ENCODE results near the gene LEMD2.

The LEMD2 gene

DNA sequence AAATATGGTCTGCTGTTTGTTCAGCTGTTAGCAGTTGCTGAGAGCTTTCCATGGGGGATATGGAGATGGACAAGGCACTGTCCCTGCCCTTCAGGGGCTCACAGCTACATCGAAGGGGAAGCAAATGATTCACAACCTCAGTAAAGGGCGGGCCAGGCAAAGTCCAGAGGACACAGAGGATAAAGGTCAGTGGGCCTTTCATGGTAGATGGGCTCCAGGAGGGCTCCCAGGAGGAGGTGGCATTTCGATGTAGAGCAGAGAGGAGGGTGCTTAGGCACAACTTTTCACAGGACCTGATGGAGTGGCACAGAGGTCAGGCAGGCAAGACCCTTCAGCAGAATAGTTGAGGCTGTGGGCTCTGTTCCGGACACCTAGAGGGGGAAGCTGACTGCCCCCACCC is 30.1 kb upstream of the LEMD2 start:
- no peak for DNase-seq (ENCODE audit: low spot score)

DNA sequence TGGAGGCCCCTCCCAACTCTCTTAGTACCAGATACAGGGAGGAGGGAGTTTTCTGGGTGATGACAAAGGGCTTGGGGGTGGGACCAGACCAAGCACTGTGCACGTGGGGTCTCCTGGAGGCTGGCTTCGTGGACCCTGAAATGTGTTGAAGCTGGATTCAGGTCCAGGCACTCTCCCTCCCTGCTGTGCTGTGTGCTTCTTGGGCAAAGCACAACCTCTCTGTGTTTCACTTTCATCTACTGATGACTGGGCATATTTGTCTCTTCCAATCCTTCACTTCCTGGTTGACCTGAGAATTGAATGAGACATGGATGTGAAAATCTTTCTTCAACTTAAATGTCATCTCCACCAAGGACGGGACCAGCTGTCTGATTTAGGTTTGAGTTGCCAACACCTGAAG is 29.4 kb upstream of the LEMD2 start:
- DNase-seq (ENCODE audit: low spot score) = no peak

DNA sequence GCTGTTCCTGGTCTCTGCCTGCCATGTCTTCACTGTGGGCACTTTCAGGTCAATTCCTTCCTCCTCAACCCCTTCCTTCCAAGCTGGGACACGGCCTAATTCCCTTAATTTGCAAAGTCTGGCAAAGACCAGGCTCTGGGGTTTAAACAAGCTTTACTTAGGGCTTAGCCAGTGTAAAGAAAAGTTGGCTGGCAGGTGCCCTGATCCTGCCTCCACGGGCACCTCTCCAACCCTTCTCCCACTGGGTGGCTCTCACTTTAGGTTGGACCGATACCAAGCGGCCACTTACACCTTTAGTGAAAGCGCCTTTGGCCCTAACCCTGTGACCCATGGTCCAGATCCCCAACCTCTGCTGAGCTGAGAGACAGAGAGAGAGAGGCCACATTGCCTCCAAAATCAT is 28.6 kb upstream of the LEMD2 start:
- DNase-seq (ENCODE audit: low spot score) = no peak

DNA sequence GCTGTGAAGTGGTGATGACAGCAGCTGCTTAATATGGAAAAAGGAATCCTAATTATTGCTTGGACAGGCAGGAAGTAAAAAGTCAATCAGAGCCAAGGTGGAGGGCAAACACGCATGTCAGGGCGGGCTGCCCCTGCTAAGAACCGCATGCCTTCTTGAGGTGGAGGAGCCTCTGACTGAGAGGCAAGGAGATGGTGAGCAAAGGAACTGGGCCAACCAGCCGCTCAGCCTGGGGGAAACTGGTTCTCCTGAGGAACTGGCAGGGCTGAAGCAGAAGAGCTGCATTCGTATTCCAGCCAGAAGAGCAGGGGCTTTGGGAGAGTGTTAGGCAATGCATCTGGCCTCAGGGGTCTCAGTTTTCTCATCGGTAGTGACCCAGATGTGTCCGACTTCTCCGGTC is 28.0 kb upstream of the LEMD2 start:
- DNase-seq (ENCODE audit: low spot score) = no peak

DNA sequence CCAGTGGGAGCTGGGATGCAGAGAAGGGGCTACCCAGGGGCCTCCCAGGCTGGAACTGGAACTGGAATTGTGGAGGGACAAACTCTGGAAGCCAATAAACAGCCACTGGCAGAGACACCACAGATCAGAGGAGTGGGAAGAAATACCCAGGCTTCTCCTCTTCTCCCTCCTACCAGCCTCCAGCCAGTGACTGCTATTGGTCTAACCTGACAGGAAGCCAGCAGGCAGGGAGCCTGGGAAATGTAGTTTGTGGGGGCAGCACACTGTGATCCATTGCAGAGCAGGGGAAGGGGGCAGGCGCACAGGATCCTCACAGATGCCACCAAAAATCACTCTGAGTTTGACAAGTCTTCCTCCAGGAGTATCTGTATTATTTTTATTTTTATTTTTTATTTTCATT is 26.9 kb upstream of the LEMD2 start:
- peak; percentile 82 for DNase-seq (ENCODE audit: low spot score)

DNA sequence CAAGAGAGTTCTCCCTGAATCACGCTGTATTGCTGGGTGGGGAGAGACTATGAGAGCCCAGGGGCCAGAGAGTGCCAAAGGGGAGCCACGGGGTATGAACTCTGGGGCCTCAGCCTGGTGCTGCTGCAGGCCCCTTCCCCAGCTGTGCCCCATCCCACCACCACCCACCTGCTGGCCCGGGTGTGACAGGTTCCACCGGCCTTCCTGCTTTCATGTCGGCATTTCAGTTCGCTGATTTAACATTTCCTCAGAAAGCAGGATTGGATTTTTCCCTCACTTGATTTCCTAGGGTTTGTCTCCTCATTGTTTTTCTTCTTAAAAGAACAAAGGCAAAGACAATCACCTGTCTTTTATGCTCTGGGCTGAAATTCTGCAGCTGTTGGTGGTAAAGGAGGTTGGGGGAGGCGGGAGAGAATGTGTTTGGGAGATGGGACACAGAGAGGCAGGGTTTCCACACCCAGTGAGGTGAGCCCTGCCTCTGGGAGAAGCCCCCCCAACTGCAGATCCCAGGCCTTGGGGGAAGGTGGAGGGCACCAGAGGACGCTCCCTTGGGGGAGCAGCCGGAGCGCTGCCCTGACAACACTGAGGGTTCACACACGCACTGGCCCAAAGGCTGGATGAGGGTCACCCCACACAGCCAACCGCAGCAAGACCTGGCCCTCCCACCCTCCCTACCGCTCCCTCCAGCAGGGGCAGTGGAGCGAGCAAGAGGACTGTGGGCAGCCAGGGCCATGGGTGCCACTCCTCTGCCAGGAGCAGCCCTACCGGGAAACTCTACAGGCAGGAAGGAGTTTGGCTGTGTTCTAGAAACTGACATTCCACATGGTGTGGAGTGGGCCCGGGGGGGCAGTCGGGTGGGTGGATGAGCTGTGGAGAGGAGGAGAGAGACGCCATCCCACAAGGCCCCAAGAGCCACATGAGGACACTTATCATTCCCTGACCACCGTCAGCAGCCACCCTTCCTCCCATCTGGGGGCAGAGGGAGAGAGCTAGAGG is 25.4 kb upstream of the LEMD2 start:
- DNase-seq (ENCODE audit: low spot score) = no peak

DNA sequence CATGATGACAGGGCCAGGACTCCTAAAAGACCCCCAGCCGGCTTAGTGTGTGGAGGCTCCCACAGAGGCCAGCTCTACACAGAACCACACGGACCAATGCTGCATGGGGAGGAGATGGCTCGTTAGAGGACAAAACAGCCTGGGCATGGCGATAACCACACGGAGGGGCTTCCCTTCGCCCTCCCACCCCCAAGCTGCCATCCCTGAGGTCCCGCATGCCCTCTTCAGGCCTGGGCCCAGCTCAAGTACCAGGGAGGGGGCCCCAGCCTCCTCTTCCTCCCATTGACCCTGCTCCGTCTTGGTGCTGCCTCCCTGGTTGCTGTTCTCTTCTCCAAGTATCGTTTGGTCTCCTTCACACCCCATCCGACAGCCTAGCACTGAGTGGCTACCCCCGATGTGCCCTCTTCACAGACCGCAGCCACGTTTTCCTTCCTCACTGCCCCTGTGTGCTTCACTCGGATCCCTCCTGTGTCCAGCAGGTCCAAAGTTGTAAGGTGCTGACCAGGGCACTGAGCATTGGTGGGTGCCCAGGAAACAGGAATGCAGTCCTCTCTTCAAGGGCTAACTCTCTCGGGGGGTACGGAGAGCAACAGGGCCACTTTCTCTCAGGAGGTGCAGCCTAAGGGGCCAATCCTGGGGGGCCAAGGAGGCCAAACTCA is 24.4 kb upstream of the LEMD2 start:
- DNase-seq (ENCODE audit: low spot score) = no peak

DNA sequence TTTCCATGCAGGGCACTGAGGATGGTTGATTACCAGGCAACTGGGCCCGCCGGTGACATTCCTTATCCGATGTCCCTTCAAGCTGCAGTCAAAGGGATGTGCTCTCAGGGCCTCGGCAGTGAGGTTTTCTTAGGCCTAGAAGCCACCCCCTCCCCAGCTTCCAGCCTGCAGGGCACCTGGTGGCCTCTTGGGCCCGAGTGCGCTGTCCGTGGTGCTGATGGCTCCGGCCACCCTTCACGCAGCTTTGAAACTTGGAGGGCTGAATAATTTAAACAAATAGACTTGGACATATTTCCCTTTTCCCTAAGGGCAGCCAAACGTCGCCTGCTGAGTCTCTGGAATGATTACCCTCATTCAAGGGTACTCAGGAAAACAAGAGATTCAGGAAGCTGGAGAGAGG is 23.7 kb upstream of the LEMD2 start:
- peak; percentile 89 for DNase-seq (ENCODE audit: low spot score)

DNA sequence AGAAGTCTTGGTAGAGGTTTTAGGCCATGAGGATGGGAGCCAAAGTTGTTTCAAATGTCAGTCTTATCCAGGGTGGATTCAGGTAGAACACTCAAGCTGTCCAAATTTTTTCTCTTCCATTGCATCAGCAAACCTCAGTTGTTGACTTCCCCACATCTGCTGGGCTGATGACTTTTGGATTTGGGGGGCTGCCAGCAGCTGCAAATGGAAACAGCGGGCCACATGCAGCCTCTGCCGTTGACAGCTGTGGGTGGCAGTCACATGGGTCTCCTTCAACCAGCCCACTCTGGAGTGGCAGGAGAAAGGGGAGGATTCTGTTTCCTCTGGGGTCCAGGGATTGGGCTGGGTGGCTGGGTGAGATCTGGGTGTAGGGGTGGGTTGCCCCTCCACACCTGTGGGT is 20.7 kb upstream of the LEMD2 start:
- DNase-seq (ENCODE audit: low spot score) = no peak

DNA sequence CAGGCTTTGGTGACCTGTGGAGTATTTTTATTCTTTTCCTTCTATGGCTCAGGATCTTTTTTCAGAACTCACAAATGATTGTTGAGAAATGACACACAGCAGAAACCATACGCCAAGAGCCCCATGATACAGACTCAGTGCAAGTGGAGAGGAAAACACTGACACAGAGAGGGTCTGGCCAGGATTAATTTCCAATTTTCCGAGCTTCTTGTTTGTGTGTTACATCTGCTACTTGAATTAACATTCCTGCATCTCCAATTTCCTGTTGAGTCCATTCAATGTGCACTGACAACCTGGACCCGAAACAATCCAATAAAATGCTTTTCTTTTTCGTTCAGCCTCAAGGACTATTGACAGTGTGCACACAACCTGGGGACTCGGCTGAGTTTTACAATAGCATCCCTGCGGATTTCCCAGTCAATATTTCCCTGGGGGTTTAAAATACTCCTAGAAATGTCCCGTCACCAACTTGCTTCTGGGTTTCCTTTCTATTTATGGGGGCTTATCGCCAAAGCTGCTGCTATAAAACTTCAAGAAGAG is 19.8 kb upstream of the LEMD2 start:
- DNase-seq (ENCODE audit: low spot score) = no peak

DNA sequence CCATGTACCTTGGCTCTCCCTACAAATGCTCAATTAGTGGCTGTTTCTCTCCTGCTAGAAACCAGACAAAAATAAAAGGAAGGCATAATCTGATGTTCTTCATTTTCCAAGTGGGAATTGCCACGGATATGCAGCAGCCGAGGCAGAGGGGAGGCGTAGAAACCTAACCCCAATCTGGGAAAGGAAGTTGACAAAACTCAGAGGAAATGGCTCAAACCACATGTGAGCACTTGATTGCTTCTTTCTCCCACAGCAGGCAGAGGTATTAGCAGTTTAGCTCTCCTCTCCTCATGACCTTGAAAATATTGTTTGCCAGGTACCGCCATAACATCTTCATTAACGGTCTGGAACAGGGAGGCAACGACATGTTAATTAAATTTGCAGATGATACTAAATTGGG is 18.7 kb upstream of the LEMD2 start:
- DNase-seq (ENCODE audit: low spot score) = no peak

DNA sequence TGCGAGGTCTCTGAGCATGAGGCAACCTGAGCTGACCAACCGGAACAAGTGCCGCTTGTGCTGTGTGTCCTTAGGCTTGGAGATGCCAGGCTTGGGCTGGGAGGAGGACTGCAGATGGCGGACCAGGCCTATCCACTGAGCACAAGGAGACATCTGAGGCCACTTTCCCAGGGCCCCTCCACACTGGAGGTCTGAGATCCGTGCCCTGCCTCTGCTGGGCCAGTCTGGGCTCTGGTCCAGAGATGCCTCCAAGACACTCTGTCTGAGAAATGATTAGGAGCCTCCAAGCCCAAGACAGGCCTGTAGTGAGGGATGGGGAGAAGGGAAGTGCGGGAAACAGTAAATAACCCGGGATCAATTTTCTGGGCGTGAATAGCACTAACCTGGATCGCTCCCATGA is 17.9 kb upstream of the LEMD2 start:
- no peak for DNase-seq (ENCODE audit: low spot score)

DNA sequence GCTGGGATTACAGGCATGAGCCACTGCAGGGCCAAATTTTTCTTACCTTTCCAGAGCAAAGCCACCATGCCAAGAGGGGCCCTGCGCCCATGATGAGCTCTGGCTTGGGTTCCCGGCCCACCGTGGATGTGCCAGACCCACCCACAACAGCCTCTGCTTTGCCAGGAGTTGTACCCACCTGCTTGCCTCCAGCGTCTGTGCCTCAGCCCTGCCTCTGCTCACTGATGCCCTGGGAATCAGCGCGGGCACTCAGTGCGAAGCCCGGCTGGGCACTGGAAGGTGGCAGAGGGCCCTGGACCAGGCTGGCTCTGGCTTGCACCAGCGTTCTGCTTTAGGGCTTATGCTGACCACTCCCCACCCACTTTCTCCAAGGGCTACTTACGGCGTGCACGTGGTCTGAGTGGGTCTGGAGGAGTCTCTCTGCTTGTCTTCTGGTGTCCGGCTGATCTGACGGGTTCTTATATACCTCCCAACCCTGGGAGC is 14.7 kb upstream of the LEMD2 start, which contains the start of gene MLN:
Gene MLN (minus strand): TSS at position 433 of the 483 bp plus-strand sequence. CDS start 2,840 bp downstream, outside the sequence.
- DNase-seq (ENCODE audit: low spot score) = no peak

DNA sequence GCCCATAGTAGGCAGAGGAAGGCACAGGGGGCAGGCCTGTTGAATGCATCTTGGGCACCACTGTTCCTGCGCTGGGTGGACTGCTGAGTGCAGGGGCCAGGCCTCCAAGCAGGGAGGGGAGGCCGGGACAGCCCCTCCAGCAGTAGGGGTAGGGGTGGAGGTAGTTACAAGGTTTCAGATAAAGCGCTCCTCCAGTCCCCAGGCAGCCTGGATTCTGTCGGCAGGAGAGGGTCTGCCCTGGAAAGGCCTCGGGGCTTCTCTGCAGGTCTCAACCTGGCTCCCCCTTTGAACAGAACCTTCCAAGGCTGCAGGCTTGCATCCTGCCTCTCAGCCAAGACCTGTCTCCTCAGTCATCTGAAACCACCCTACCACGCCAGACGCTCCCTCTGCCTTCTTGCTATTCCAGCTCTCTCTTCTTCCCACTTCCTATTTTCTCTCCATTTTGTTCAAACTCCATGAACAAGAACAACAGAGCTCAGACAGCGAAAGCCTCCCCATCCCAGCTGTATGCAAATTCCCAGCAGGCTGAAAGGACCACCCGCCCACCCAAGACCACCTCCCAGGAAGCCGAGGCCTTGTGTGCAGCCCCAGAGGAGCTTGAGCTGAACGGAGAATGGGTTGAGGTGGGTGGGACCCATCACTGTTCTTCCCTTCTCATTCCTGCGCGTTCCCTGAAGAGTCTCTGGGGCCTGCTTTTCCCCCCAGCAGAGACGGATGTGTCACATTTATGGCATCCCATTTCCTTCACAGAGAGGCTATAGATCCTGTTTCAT is 13.4 kb upstream of the LEMD2 start:
- no peak for DNase-seq (ENCODE audit: low spot score)

DNA sequence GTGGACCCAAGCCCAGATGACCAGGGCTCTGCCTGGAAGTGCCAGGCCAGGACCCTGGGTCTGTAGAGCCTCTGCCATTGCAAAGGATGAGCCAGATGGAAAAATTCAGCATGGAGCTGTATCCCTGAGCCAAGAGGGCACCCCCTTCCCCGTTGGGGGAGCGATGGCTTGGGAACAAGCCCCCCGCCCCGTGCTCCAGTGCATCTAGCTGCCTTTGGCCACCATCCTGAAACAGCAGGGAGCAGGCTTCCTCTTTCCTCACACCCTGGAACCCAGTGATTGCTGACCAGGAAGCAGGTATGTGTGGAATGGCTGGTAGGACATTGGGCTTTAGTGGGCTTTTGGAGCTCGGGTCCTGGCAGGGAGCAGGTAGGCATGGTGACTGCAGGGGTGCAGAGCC is 12.7 kb upstream of the LEMD2 start:
- DNase-seq (ENCODE audit: low spot score) = no peak

DNA sequence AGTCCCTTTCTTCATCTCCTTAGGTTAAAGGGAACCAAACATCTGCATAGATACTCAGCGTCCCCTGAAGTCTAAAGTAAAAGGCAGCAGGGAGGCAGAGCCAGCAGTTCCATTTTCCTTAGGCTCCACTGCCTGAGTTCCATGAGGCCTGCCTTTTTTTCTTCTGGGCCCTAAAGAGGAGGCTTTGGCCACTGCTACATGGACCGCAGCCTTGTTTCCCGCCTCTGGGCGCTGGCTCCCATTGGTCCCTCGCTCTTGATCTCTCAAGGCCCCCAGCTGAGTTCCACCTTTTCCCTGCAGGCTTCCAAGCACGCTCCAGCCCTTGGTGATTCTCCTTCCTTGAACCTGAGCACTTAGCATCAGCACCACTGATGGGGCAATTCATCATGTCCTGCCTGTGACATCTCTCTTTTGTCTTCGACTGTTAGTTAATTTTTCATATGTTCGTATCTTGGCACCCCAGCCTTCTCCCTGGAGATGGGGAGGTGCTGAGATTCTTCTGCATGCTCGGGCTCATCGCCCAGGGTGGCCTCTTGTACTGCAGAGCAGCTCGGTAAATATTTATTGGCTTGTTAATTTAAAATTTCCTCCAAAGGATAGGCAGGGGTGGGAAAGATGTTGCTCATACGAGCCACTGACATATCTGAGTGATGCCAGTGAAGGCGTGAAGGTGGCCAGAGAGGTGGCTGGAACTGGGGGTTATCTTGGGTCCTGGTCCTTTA is 11.5 kb upstream of the LEMD2 start:
- DNase-seq (ENCODE audit: low spot score) = no peak

DNA sequence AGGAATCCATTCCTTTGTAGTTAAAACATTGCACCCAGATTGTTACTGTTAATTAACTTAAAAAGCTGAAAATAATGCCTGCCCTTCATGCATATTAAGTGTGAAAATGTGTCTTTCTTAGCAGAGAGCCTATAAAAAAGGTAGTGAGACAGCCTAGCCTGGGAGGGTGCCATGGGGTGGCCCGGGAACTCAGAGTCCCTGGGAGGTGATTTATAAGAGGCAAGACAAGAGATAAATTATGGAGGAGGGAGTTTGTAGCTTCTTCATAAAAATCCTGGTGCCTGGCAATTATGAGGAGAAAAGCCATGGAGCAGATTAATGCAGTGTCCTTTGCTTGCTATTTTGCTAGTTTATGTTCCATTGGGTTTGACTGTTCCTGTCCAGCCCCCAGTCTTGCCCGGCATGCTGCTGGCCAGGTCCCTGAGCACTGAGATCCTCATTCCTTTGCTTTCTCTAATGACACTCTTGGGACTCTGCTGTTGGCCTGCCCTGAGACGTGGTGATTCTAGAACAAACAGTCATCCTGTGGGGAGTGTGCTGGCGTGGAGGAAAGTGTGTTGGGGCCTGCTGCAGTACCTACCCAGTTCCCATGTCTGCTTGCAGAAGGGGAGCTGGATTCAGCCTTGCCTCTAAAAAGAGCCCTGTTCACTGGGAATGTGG is 10.7 kb upstream of the LEMD2 start:
- no peak for DNase-seq (ENCODE audit: low spot score)

DNA sequence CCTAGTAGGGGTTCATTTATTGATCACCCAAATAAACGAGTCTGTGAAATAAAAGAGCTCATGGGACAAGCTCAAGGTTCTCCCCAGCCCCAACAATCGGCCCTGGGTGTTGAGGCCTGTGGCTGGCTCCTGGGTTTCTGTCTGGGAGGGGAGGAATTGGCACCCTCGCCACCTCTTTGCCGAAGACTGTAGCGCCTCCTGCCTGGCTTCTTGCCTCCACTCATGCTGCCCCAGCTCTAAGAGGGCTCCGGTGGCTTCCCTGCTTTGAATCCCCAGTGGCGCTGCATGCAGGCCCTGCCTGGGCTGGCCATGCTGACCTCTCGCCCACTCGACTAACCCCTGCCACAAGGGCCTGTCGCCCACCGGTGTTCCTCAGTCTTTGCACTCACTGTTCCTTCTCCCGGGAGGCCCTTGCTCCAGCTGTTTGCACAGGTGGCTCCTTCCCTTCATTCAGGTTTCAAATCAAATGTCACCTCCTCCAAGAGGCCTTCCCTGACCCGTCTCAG is 9.5 kb upstream of the LEMD2 start:
- DNase-seq (ENCODE audit: low spot score) = no peak

DNA sequence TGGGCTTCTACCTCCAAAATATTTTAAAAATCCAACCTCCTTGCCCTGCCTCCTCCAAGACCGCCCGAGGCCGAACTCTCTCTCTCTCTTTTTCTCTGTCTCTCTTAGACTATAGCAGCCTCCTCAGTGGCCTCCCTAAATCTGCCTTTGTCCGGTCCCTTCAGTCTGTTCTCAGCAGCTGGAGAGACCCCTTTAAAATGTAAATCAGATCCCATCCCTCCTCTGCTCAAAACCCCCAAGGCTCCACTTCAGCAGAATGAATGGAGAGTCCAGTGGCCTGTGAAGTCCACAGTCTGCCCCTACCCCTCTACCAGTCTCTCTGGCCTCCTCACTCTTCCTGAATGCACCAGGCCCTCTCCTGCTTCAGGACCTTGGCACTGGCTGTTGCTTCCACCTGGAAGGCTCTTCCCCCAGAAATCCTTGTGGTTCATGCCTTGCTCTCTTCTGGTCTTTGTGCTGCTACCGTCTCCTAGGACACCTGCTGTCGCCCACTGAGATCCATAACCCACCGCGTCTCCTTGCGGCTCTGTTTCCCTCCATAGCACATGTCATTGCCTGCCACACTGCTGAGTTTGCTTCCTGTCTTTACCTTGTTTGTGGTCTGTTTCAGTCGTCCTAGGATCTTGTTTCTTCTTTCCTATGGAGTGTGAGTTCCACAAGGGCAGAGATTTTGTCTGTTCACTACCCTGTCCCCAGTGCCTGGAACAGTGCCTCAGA is 8.9 kb upstream of the LEMD2 start:
- DNase-seq (ENCODE audit: low spot score) = no peak
